ENCODE data around the gene NANOS1. TPM values are rescaled to one million over a fixed set of nuclear protein-coding genes. Genes with fewer than 3 reads are reported as not detected.

The NANOS1 gene
- total and polyA plus RNA-seq, 2 experiments from 2014 or later, result 3.8 to 6.2 TPM

DNA sequence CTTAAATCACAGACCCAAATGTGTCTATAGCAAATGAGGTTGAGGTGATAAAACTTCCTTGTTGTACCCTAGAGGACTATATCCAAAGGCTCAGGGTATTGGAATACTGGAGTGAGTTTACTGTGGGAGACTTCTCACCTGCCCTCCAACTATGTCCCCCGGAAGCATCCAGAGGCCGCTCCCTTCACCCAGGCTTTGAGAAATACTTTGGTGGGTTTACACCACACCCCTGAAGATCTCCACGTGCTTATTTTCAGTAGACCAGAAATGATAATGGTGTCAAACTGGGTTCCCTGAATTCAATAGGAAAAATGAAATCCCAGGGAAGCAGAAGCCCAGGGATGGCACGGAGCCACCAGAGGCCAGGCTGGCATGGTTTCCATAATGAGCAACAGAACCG, 31.3 kb upstream of the NANOS1 start:
- WGBS (ENCODE audit: low lambda C conversion rate, missing lambda C conversion rate), result 95% methylated on average over 5 of the region's 5 CpGs
- H2AFZ ChIP-seq, result no peak overlapping the region
- no peaks in the 10 kb centered on the region for H4K20me1 ChIP-seq (ENCODE audit: insufficient read depth, poor library complexity, severe bottlenecking)
- H3K36me3 ChIP-seq (replicated peaks; ENCODE audit: insufficient read depth, low read depth), result no peaks in the 10 kb centered on the region
- H3K4me2 ChIP-seq, result no peak overlapping the region
- H3K79me2 ChIP-seq, result no peaks in the 10 kb centered on the region
- no peak for DNase-seq (ENCODE audit: low spot score)
- peaks cover 3% of the 10 kb centered on the region for H3K4me1 ChIP-seq (ENCODE audit: insufficient read depth)
- TF ChIP-seq EZH2 (IDR thresholded peaks at IDR 0.05; ENCODE audit: borderline replicate concordance), result no peak
- no peak for TF ChIP-seq EZH2phosphoT487 (IDR thresholded peaks at IDR 0.05; ENCODE audit: low read depth, severe bottlenecking, unreplicated experiment)
- TF ChIP-seq, protein P1, sequence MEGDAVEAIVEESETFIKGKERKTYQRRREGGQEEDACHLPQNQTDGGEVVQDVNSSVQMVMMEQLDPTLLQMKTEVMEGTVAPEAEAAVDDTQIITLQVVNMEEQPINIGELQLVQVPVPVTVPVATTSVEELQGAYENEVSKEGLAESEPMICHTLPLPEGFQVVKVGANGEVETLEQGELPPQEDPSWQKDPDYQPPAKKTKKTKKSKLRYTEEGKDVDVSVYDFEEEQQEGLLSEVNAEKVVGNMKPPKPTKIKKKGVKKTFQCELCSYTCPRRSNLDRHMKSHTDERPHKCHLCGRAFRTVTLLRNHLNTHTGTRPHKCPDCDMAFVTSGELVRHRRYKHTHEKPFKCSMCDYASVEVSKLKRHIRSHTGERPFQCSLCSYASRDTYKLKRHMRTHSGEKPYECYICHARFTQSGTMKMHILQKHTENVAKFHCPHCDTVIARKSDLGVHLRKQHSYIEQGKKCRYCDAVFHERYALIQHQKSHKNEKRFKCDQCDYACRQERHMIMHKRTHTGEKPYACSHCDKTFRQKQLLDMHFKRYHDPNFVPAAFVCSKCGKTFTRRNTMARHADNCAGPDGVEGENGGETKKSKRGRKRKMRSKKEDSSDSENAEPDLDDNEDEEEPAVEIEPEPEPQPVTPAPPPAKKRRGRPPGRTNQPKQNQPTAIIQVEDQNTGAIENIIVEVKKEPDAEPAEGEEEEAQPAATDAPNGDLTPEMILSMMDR (IDR thresholded peaks at IDR 0.05; ENCODE audit: poor library complexity), result no peak
- H3K9me3 ChIP-seq (ENCODE audit: low read depth), result no peaks in the 10 kb centered on the region
- H3K27me3 ChIP-seq, result no peaks in the 10 kb centered on the region
- no peak overlapping the region for H3K4me3 ChIP-seq
- H3K27ac ChIP-seq, result no peak overlapping the region
- no peaks in the 10 kb centered on the region for H3K9me2 ChIP-seq (replicated peaks; ENCODE audit: insufficient read depth)

DNA sequence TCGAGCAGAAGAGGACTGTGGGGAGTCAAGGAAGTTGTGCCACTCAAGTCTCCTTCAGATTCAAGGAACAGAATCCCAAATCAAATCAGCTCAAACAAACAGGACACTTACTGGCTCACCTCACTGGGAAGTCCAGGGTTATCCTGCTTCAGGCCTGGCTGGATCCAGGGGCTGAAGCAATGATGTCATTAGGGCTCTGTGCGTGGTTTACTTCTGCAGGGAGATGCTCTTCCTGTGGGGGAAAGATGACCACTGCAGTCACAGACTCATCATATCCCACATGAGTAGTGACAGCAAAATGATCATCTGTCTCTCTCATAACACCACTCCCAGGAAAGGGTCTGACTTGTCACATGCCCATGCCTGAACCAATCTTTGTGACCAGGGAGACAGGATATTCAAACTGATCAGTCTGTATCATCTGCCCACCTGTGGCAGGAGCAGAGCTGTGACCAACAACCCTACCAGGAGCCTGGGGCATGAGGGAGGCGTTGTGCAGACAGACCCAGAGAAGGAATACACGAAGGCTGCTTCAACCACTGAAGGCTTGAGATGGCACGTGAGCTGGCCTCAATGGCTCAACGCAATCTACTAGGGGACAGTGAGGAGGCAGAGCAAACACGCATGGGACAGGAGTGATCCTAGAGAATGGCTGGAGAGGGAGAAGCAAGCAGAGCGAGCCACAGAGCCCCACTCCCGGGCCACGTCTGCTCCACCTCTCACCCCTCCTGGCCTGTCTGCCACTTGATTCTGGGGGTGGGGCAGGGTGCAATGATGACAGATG, 27.6 kb upstream of the NANOS1 start:
- Histone ChIP-seq H3K4me2 (no peak overlapping the region), H3K9me3 (ENCODE audit: low read depth) (no peaks in the 10 kb centered on the region), H3K36me3 (replicated peaks; ENCODE audit: insufficient read depth, low read depth) (no peaks in the 10 kb centered on the region), H3K27ac (no peak overlapping the region), H2AFZ (no peak overlapping the region), H3K79me2 (no peaks in the 10 kb centered on the region), H3K9me2 (replicated peaks; ENCODE audit: insufficient read depth) (no peaks in the 10 kb centered on the region), H4K20me1 (ENCODE audit: insufficient read depth, poor library complexity, severe bottlenecking) (no peaks in the 10 kb centered on the region), H3K4me3 (no peak overlapping the region), H3K4me1 (ENCODE audit: insufficient read depth) (peaks cover 10% of the 10 kb centered on the region), H3K27me3 (no peaks in the 10 kb centered on the region)
- DNase-seq (ENCODE audit: low spot score), result no peak
- WGBS (ENCODE audit: low lambda C conversion rate, missing lambda C conversion rate), result 94% methylated on average over 10 of the region's 10 CpGs
- TF ChIP-seq EZH2 (IDR thresholded peaks at IDR 0.05; ENCODE audit: borderline replicate concordance), result no peak
- no peak for TF ChIP-seq EZH2phosphoT487 (IDR thresholded peaks at IDR 0.05; ENCODE audit: low read depth, severe bottlenecking, unreplicated experiment)
- TF ChIP-seq, protein P1 (IDR thresholded peaks at IDR 0.05; ENCODE audit: poor library complexity), result no peak

DNA sequence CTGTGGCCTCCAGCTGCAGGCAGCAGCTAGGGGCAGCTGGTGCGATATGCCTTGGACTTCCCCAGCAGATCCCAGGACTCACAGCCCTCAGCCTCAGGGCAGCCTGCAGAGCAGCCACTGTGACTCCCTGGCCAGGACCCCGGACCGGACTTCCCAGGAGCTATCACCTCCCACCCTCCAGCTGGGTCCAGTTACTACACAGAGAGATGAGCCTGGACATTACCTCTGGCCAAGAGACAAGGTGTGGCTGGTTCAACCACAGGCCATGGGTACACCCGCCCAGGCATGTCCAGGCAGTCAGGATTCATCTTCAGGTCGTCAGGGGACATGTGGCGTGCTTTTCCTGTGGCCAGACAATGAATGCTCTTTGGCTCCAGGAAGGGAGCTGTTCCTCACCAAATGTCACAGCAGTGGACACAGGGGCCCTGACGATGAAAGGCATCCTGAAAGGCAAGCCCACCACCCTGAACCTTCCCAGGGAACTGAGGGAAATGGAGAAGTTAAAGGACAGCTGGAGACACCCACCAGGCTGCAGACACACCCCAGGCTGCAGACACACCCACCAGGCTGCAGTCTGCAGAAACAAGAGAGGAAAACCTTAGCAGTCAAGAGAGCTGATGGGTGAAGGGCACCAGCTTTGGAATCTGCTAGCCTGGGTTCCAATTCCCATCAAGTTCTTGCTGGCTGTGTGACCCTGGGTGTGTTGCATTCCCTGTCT, 25.8 kb upstream of the NANOS1 start:
- Histone ChIP-seq H3K4me2 (no peak overlapping the region), H3K27ac (no peak overlapping the region), H3K9me2 (replicated peaks; ENCODE audit: insufficient read depth) (no peaks in the 10 kb centered on the region), H3K79me2 (no peaks in the 10 kb centered on the region), H3K36me3 (replicated peaks; ENCODE audit: insufficient read depth, low read depth) (no peaks in the 10 kb centered on the region), H3K9me3 (ENCODE audit: low read depth) (no peaks in the 10 kb centered on the region), H2AFZ (no peak overlapping the region), H3K27me3 (no peaks in the 10 kb centered on the region), H3K4me3 (no peak overlapping the region), H3K4me1 (ENCODE audit: insufficient read depth) (peaks cover 14% of the 10 kb centered on the region), H4K20me1 (ENCODE audit: insufficient read depth, poor library complexity, severe bottlenecking) (no peaks in the 10 kb centered on the region)
- DNase-seq (ENCODE audit: low spot score), result no peak
- WGBS (ENCODE audit: low lambda C conversion rate, missing lambda C conversion rate), result 86% methylated on average over 7 of the region's 7 CpGs
- TF ChIP-seq EZH2phosphoT487 (IDR thresholded peaks at IDR 0.05; ENCODE audit: low read depth, severe bottlenecking, unreplicated experiment), result no peak
- TF ChIP-seq EZH2 (IDR thresholded peaks at IDR 0.05; ENCODE audit: borderline replicate concordance), result no peak
- TF ChIP-seq, protein P1 (IDR thresholded peaks at IDR 0.05; ENCODE audit: poor library complexity), result no peak
